GM21390 (cell line): ENCODE measurements around the gene NLRP1.
A peak's percentile ranks its signal among the peaks of the same experiment; 100 is the strongest.

Experiments used
- ATAC-seq: cut with Tn5 transposase; IDR thresholded peaks from one replicate; pipeline ENCODE4 v1.9.1; 2021; ENCODE audit not compliant: unreplicated experiment

NLRP1 gene

GRCh38 chr17:5584383-5585286, at the start of gene NLRP1:
Gene NLRP1 (minus strand): TSS chr17:5584509. CDS start chr17:5583957, 552 bp downstream.
- ATAC-seq = peak; percentile 86

GRCh38 chr17:5631958-5632590, 47.8 kb upstream of the NLRP1 start:
- no peak for ATAC-seq

- ATAC-seq = no peak
These were observed 46.1 kb upstream of the NLRP1 start for GRCh38 chr17:5630434-5630833.

- ATAC-seq = no peak
These were observed 44.8 kb upstream of the NLRP1 start for GRCh38 chr17:5629128-5629527.

- ATAC-seq = no peak
These were observed 44.0 kb upstream of the NLRP1 start for GRCh38 chr17:5628262-5628661.

- no peak for ATAC-seq
These were observed 39.9 kb upstream of the NLRP1 start for GRCh38 chr17:5624211-5624610.

- no peak for ATAC-seq
These were observed 37.4 kb upstream of the NLRP1 start for GRCh38 chr17:5621729-5622128.

GRCh38 chr17:5621026-5621425, 36.7 kb upstream of the NLRP1 start:
- no peak for ATAC-seq

- ATAC-seq = no peak
These were observed 34.9 kb upstream of the NLRP1 start for GRCh38 chr17:5619088-5619740.

- ATAC-seq = no peak
These were observed 34.2 kb upstream of the NLRP1 start for GRCh38 chr17:5618476-5618875.

GRCh38 chr17:5615476-5615875, 31.2 kb upstream of the NLRP1 start:
- no peak for ATAC-seq

- no peak for ATAC-seq
These were observed 26.6 kb upstream of the NLRP1 start for GRCh38 chr17:5610956-5611355.

- ATAC-seq = no peak
These were observed 24.2 kb upstream of the NLRP1 start for GRCh38 chr17:5608399-5609112.

GRCh38 chr17:5607946-5608345, 23.6 kb upstream of the NLRP1 start:
- no peak for ATAC-seq

- no peak for ATAC-seq
These were observed 21.1 kb upstream of the NLRP1 start for GRCh38 chr17:5605452-5605851.

- ATAC-seq = no peak
These were observed 15.7 kb upstream of the NLRP1 start for GRCh38 chr17:5600041-5600440.

GRCh38 chr17:5598457-5598856, 14.1 kb upstream of the NLRP1 start:
- ATAC-seq = no peak

- no peak for ATAC-seq
These were observed 12.1 kb upstream of the NLRP1 start for GRCh38 chr17:5596421-5596820.

GRCh38 chr17:5595831-5596230, 11.5 kb upstream of the NLRP1 start:
- ATAC-seq = no peak

- ATAC-seq = no peak
These were observed 8.1 kb upstream of the NLRP1 start for GRCh38 chr17:5592382-5592781.

GRCh38 chr17:5591966-5592365, 7.7 kb upstream of the NLRP1 start:
- no peak for ATAC-seq
